ENCODE data around the gene HENMT1. TPM values are rescaled to one million over a fixed set of nuclear protein-coding genes. Genes with fewer than 3 reads are reported as not detected.
"Not testable (repeated sequence)": the region's sequence is repeated elsewhere in the genome, so short reads cannot be mapped to it uniquely, and the experiment has no call there.

Gene HENMT1
- total and polyA plus RNA-seq, 2 experiments from 2014 or later: 7.2 to 7.6 TPM

- H3K4me3 ChIP-seq: peak overlapping the region; percentile 92
- peak; percentile 55 for DNase-seq
- in situ Hi-C loops (cut with MboI): no loop called here
- peaks cover 10% of the 10 kb centered on the region for H3K36me3 ChIP-seq (ENCODE audit: low read depth)
- 20 to 25% methylated on average over 12 of the region's 12 CpGs for WGBS, 2 experiments (ENCODE audit: low coverage in 1 of 2, low lambda C conversion rate in 2 of 2, missing lambda C conversion rate in 2 of 2)
- H3K9ac ChIP-seq: peak overlapping the region; percentile 87
- H3K27ac ChIP-seq: peak overlapping the region; percentile 89
- H3K27me3 ChIP-seq (replicated peaks; ENCODE audit: insufficient read depth): no peaks in the 10 kb centered on the region
- H3K9me3 ChIP-seq (ENCODE audit: low read depth): no peaks in the 10 kb centered on the region
- H2AFZ ChIP-seq: peak overlapping the region; percentile 97
- no peaks in the 10 kb centered on the region for H3K9me2 ChIP-seq (ENCODE audit: insufficient read depth)
- peaks cover 5% of the 10 kb centered on the region; the same call in 1 of the 2 replicates for H4K20me1 ChIP-seq (ENCODE audit: insufficient read depth)
- peaks cover 55% of the 10 kb centered on the region for H3K79me2 ChIP-seq (ENCODE audit: insufficient read depth)
- peak overlapping the region; percentile 98 for H3K4me2 ChIP-seq (ENCODE audit: unreplicated experiment)
- TF ChIP-seq EZH2 (IDR thresholded peaks at IDR 0.05; ENCODE audit: insufficient read depth, poor library complexity, severe bottlenecking): no peak
- no peak for TF ChIP-seq EZH2phosphoT487 (IDR thresholded peaks at IDR 0.05; ENCODE audit: insufficient read depth, low read depth)
- peaks cover 25% of the 10 kb centered on the region for H3K4me1 ChIP-seq (ENCODE audit: insufficient read depth)
- 0 out of 2 replicates have a peak, but pooled peaks cover 5% of the 10 kb centered on the region for H3F3A ChIP-seq (ENCODE audit: insufficient read depth)
Measured at GRCh38 chr1:108691128-108691941, 30.4 kb upstream of the HENMT1 start.

GRCh38 chr1:108686614-108687313 lies 25.9 kb upstream of the HENMT1 start:
- peaks cover 11% of the 10 kb centered on the region for H3K79me2 ChIP-seq (ENCODE audit: insufficient read depth)
- no peaks in the 10 kb centered on the region for H4K20me1 ChIP-seq (ENCODE audit: insufficient read depth)
- no peak overlapping the region for H3K4me3 ChIP-seq
- H3K4me1 ChIP-seq (ENCODE audit: insufficient read depth): peaks cover 14% of the 10 kb centered on the region; the same call in 1 of the 2 replicates
- no peaks in the 10 kb centered on the region for H3K9me3 ChIP-seq (ENCODE audit: low read depth)
- H3K27ac ChIP-seq: no peak overlapping the region
- no peaks in the 10 kb centered on the region for H3K27me3 ChIP-seq (replicated peaks; ENCODE audit: insufficient read depth)
- H3K36me3 ChIP-seq (ENCODE audit: low read depth): no peaks in the 10 kb centered on the region
- no peak overlapping the region; the same call in 1 of the 2 replicates for H3K9ac ChIP-seq
- H3K9me2 ChIP-seq (ENCODE audit: insufficient read depth): no peaks in the 10 kb centered on the region
- no peak overlapping the region for H3K4me2 ChIP-seq (ENCODE audit: unreplicated experiment)
- H3F3A ChIP-seq (ENCODE audit: insufficient read depth): 0 out of 2 replicates have a peak, but pooled peaks cover 5% of the 10 kb centered on the region
- peak; percentile 45 for DNase-seq
- H2AFZ ChIP-seq: no peak overlapping the region
- 40 to 44% methylated on average over 2 of the region's 2 CpGs for WGBS, 2 experiments (ENCODE audit: low coverage in 1 of 2, low lambda C conversion rate in 2 of 2, missing lambda C conversion rate in 2 of 2)
- in situ Hi-C loops (cut with MboI): no loop called here
- TF ChIP-seq EZH2phosphoT487 (IDR thresholded peaks at IDR 0.05; ENCODE audit: insufficient read depth, low read depth) (no peak), EZH2 (IDR thresholded peaks at IDR 0.05; ENCODE audit: insufficient read depth, poor library complexity, severe bottlenecking) (no peak)

- Histone ChIP-seq H3K4me3 (no peak overlapping the region), H3K27me3 (replicated peaks; ENCODE audit: insufficient read depth) (no peaks in the 10 kb centered on the region), H3K9me3 (ENCODE audit: low read depth) (no peaks in the 10 kb centered on the region), H3K4me2 (ENCODE audit: unreplicated experiment) (no peak overlapping the region), H3K36me3 (ENCODE audit: low read depth) (no peaks in the 10 kb centered on the region), H3K4me1 (ENCODE audit: insufficient read depth) (peaks cover 7% of the 10 kb centered on the region; the same call in 1 of the 2 replicates), H3K9me2 (ENCODE audit: insufficient read depth) (no peaks in the 10 kb centered on the region), H3F3A (ENCODE audit: insufficient read depth) (0 out of 2 replicates have a peak, but pooled peaks cover 5% of the 10 kb centered on the region), H3K79me2 (ENCODE audit: insufficient read depth) (no peaks in the 10 kb centered on the region; the same call in 1 of the 2 replicates), H3K27ac (no peak overlapping the region), H4K20me1 (ENCODE audit: insufficient read depth) (no peaks in the 10 kb centered on the region), H2AFZ (no peak overlapping the region), H3K9ac (no peak overlapping the region)
- WGBS, 2 experiments (ENCODE audit: low coverage in 1 of 2, low lambda C conversion rate in 2 of 2, missing lambda C conversion rate in 2 of 2): 84 to 86% methylated on average over 1 of the region's 1 CpG
- in situ Hi-C loops (cut with MboI): no loop called here
- no peak for DNase-seq
- TF ChIP-seq EZH2phosphoT487 (IDR thresholded peaks at IDR 0.05; ENCODE audit: insufficient read depth, low read depth): no peak
- TF ChIP-seq EZH2 (IDR thresholded peaks at IDR 0.05; ENCODE audit: insufficient read depth, poor library complexity, severe bottlenecking): no peak
Measured at GRCh38 chr1:108685529-108685928, 24.6 kb upstream of the HENMT1 start.

- not testable (repeated sequence) for H2AFZ ChIP-seq, DNase-seq
Measured at GRCh38 chr1:108681701-108682100, 20.8 kb upstream of the HENMT1 start.

More at GRCh38 chr1:108681701-108682100, 20.8 kb upstream of the HENMT1 start:
- H3K9me2 ChIP-seq (ENCODE audit: insufficient read depth); H3K4me3 ChIP-seq; H3K79me2 ChIP-seq (ENCODE audit: insufficient read depth); in situ Hi-C loops (cut with MboI); H3F3A ChIP-seq (ENCODE audit: insufficient read depth); H3K4me1 ChIP-seq (ENCODE audit: insufficient read depth); H3K36me3 ChIP-seq (ENCODE audit: low read depth); H3K4me2 ChIP-seq (ENCODE audit: unreplicated experiment); H4K20me1 ChIP-seq (ENCODE audit: insufficient read depth); H3K27ac ChIP-seq; H3K27me3 ChIP-seq (replicated peaks; ENCODE audit: insufficient read depth); H3K9ac ChIP-seq; H3K9me3 ChIP-seq (ENCODE audit: low read depth): not testable (repeated sequence)
- 72 to 80% methylated on average over 4 of the region's 4 CpGs for WGBS, 2 experiments (ENCODE audit: low coverage in 1 of 2, low lambda C conversion rate in 2 of 2, missing lambda C conversion rate in 2 of 2)

All from GM23248 (cell line).